ENCODE data around the gene HSPA12A.

Gene HSPA12A

DNA sequence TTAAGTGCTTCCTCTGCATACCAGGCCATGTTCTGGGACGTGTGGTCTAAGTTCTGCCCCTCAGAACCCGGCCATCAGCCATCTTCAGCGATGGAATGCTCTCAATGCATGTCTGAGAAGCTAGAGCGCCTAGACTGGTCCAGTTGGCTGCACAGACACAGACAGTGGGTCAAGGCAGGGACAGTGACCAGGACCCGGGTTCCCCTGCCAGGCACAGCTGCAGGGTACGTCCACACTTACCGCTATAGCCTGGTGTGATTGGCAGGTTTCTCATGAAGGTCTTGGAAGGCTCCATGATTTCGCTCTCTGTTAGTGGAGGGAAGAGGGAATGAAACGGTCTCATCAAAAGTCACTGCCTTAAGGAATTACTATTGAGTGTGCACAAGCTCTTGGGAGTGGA is 74.3 kb downstream of the HSPA12A start:
- no peak for DNase-seq (ENCODE audit: low read depth)

GRCh38 chr10:116667484-116667883 is 74.9 kb downstream of the HSPA12A start:
- DNase-seq (ENCODE audit: low read depth): no peak

GRCh38 chr10:116665541-116666125 is 76.7 kb downstream of the HSPA12A start:
- no peak for DNase-seq (ENCODE audit: low read depth)

DNA sequence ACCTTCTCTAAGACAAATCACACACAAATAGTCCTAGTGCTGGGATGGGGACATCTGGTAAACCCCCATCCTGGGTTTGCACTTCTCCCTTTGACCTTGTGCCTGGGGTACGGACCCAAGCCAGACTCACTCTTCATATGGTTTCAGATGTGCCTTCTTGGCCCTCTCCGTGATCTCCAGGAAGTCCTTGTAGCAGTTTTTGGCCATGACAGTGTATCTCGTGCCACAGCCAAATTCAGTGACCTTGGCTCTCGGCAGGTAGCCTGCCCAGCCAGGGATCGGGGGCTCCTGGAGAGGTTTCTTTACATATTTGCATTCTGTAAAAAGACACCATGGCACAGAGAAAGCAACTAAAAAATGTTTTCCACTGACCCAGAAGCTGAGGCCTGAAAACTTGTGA is 77.7 kb downstream of the HSPA12A start:
- no peak for DNase-seq (ENCODE audit: low read depth)

DNA sequence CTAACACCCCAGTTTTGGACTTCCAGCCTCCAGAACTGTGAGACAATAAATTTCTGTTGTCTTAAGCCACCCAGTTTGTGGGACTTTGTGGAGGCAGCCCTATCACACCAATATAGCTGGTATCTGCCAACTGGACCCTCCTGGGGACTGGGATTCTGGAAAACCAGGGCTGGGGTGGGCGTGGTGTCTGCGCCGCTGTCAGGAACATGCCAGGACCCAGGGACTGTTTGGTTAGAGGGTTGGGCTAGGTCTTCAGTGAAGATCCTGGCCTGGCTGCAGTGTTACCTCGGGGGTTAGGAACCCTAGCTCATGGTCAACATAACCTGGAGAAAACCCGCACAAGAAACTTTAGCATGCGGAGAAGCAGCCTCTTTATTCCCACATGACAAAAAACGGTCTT is 79.0 kb downstream of the HSPA12A start:
- DNase-seq (ENCODE audit: low read depth): no peak

DNA sequence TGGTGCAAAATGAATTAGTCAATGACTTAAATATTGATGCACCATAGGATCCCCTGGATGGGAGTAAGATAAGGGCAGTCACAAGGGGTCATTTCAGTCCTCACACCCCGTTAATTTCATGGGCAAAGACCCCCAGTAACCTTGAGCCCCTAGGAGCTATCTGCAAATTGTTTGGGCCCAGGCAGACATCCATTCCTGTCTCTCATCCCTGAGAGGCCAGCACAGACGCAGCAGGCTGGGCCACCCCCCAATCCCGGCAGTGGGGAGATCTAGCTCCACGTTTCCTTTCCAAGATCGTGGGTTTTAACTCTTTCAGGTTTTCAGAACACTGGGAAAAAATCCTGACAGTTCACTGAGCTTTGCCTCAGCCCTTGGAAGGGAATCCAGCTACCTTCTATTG is 81.5 kb downstream of the HSPA12A start:
- no peak for DNase-seq (ENCODE audit: low read depth)

- DNase-seq (ENCODE audit: low read depth): no peak
Observed at GRCh38 chr10:116659049-116659670, 83.2 kb downstream of the HSPA12A start.

GRCh38 chr10:116657863-116658551 is 84.4 kb downstream of the HSPA12A start:
- DNase-seq (ENCODE audit: low read depth): no peak

GRCh38 chr10:116656044-116656443 is 86.3 kb downstream of the HSPA12A start:
- DNase-seq (ENCODE audit: low read depth): no peak

- no peak for DNase-seq (ENCODE audit: low read depth)
Observed at GRCh38 chr10:116655568-116655967, 86.8 kb downstream of the HSPA12A start.

- DNase-seq (ENCODE audit: low read depth): no peak
Observed at GRCh38 chr10:116654816-116655215, 87.5 kb downstream of the HSPA12A start.

GRCh38 chr10:116653885-116654284 is 88.5 kb downstream of the HSPA12A start:
- no peak for DNase-seq (ENCODE audit: low read depth)

GRCh38 chr10:116648903-116649302 is 93.5 kb downstream of the HSPA12A start:
- DNase-seq (ENCODE audit: low read depth): no peak

DNA sequence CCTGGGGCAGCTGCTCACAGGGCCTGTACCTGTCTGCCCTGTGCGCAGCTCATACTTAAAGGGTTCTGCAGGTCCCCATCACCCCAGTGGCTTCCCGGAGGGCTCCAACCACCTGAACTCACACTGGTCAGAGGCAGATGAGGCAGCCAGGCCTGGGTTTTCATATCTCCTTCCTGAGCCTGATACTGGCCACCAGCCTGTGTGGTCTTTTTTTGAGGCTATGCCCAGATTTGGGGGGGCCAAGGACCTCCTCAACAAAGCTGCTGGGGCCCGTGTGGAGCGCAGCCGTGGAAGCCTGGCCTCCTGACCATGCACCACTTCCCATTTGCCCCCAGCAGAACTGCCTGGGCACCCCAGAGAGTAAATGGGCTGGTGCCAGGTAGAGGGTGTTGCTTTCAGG is 95.9 kb downstream of the HSPA12A start:
- DNase-seq (ENCODE audit: low read depth): no peak

- no peak for DNase-seq (ENCODE audit: low read depth)
Observed at GRCh38 chr10:116637830-116638229, 104.5 kb downstream of the HSPA12A start.

DNA sequence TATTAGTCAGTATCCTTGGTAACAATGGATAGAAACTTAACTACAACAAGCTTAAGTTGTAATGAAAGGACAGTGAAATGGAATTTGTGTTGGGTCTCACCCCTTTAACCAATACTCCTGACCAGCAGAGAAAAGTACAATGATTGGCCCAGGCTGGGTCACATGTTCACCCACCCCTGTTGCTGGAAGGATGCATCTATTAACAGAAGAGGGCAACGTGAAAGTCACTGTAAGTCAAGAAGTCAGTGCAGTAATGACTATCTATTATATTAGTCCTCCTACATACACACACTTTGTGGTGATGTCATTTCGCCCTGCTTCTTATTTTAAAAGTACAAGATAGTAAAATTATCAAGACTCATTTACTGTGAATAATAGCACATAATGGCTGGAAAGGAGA is 105.4 kb downstream of the HSPA12A start:
- DNase-seq (ENCODE audit: low read depth): no peak

DNA sequence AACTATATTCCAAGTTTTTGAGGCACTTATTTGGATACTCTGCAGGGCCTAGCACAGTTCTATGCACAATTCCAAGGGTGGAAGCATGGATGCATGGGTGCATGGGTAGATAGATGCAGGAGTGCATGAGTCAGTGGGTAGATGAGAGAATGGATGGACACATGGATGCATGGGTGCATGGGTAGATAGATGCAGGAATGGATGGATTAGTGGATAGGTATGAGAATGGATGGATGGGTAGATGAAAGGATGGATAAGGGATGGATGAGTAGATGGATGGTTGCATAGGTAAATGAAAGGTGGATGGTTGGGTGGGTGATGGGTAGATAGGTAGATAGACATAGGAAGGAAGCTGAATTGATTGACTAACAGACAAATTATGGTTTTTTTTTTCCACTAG is 106.0 kb downstream of the HSPA12A start:
- DNase-seq (ENCODE audit: low read depth): no peak

GRCh38 chr10:116634126-116634975 is 108.0 kb downstream of the HSPA12A start:
- DNase-seq (ENCODE audit: low read depth): no peak

DNA sequence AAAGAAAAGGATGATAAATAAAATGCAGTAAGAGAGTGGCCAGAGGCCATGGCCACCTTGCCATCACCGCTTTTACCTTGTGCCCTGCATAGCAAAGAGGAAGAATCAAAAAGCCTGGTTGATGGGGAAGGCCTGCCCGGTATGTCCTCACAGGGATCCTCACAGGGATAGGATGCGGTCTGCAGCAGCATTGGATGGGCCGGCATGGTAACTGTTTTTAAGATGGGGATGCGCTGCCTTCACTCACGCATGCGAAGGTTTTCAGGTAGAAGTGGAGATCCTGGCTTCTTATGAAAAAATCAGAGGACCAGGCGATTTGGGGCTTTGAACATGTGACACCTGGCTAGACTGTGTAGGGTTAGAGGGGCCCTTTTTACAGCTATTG is 109.2 kb downstream of the HSPA12A start:
- no peak for DNase-seq (ENCODE audit: low read depth)

DNA sequence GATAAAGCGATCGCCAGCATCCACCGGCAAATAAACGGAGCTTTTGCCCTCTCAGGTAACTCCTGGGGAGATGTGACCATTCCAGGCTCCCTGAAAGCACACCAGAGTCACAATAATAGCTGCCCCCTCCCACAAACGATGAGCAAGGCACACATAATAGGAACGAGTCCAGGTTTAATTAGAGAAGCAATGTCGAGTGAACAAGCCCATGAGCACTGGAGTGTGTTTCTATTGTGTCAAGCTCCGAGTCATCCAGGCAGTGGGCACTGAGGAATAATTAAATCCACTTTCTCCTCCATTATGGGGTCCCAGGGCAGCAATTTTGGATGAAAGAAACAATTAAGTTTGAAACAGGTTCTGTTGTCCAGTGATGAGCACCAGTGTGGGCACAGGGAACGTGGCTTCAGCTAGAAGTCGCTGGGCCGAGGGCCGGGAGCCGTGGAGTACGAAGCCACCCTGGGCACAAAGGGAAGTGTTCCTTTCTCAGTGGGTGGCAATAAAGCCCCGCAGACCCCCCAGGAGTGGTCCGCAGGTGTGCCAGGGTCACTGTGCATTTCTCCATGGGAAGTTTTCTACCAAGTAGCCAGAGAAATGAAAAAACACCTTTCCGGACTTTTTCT is 109.7 kb downstream of the HSPA12A start:
- DNase-seq (ENCODE audit: low read depth): no peak

DNA sequence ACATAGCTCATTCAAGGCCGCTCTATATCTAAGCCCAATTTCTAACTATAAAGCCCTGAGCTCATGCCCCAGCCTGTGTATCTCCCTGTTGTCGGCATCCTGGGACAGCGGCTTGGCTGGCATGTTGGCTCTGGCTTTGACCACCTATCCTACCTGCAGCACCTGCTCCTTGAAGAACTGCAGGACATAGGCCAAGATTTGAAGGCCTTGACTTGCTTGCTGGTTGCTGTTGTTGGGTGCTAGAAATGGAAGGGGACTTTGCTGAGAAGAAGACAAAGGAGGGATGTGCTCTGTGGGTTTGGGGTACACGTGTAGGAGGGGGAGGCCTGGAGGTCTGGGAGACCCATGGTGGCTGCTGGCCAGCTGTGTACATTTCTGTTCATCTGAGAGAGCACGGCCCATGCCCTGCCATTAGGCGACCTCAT is 110.5 kb downstream of the HSPA12A start:
- DNase-seq (ENCODE audit: low read depth): no peak

DNA sequence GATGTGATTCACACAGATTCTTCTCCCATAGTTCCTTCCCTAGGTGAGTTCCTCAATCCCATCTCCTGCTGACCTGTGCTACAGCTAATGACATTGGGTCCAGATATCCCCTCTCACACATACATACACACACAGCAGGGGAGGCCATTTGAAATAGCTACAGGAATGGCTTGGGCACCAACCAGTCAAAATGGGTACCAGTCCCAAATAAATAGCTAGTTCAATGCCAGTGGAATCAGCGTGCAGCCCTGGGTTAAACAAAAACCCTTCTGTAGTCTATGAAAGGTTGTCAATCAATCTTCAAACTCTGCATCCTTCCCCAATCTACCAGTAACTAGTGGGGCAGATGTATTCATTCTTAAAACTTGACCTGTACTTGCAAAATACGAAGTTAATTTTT is 112.3 kb downstream of the HSPA12A start:
- no peak for DNase-seq (ENCODE audit: low read depth)
